IMR-90 (cell line): ENCODE measurements around the gene MTOR. TPM values are rescaled to one million over a fixed set of nuclear protein-coding genes. Genes with fewer than 3 reads are reported as not detected.

Source experiments
- ATAC-seq: fragments of 200-7000 bp; cut with Tn5 transposase; 2 replicates; pipeline ENCODE4 v1.9.1; 2020; ENCODE audit warnings: low read depth, mild to moderate bottlenecking, moderate library complexity
- BruUV-seq: library from RNA; stranded (reverse); fragments of 400-500 nt; replicated peaks from 2 replicates; lab custom pipeline; 2021; lab: Mats Ljungman, UMichigan
- CTCF ChIA-PET: fragments of 300-600 bp; formaldehyde crosslinking; extraction: SDS; loops from one replicate; lab custom pipeline; 2021; ENCODE audit warnings: antibody characterized with exemption; lab: Yijun Ruan, JAX
- POLR2A ChIA-PET: fragments of 300-600 bp; sonication (Branson Sonifier 250); formaldehyde crosslinking; loops from one replicate; lab custom pipeline; 2022; ENCODE audit warnings: antibody characterized with exemption; ENCODE audit not compliant: unreplicated experiment; lab: Charles Lee
- DNase-seq: peaks from one replicate; pipeline ENCODE4 v3.0.0; 2013
- H2AFZ ChIP-seq: replicated peaks from 2 replicates; pipeline ENCODE3; 2013; ENCODE audit warnings: low read length, mild to moderate bottlenecking; ENCODE audit not compliant: poor library complexity
- H2AK5ac ChIP-seq: 2 replicates; pipeline ENCODE4 v1.6.1; 2013; ENCODE audit warnings: low read depth, low read length, inconsistent platforms
- H2AK9ac ChIP-seq: replicated peaks from 2 replicates; pipeline ENCODE3; 2013; ENCODE audit warnings: mild to moderate bottlenecking, low read depth, low read length, moderate library complexity; ENCODE audit not compliant: poor library complexity
- H2BK120ac ChIP-seq: 2 replicates; pipeline ENCODE4 v1.6.1; 2013; ENCODE audit warnings: low read depth, low read length, inconsistent platforms
- H2BK15ac ChIP-seq: 3 replicates; pipeline ENCODE4 v1.6.1; 2013; ENCODE audit warnings: low read depth, low read length, inconsistent platforms
- H2BK20ac ChIP-seq: 2 replicates; pipeline ENCODE4 v1.6.1; 2013; ENCODE audit warnings: low read depth, mild to moderate bottlenecking, inconsistent platforms, low read length, moderate library complexity
- H2BK5ac ChIP-seq: 2 replicates; pipeline ENCODE4 v1.6.1; 2013; ENCODE audit warnings: mild to moderate bottlenecking, low read depth, low read length, inconsistent platforms; ENCODE audit not compliant: poor library complexity, severe bottlenecking
- H3K14ac ChIP-seq: replicated peaks from 2 replicates; pipeline ENCODE4 v1.6.1; 2013; ENCODE audit warnings: low read depth, low read length, inconsistent platforms
- H3K18ac ChIP-seq: 2 replicates; pipeline ENCODE4 v1.6.1; 2013; ENCODE audit warnings: low read depth, low read length, control low read depth
- H3K23ac ChIP-seq: 2 replicates; pipeline ENCODE4 v1.6.1; 2013; ENCODE audit warnings: low read depth, low read length, inconsistent platforms
- H3K27ac ChIP-seq: 2 replicates; pipeline ENCODE4 v1.5.1; 2013; ENCODE audit warnings: mild to moderate bottlenecking, control low read depth, low read length; ENCODE audit not compliant: insufficient read depth
- H3K27me3 ChIP-seq: 2 replicates; pipeline ENCODE4 v1.6.1; 2013; ENCODE audit warnings: low read length; ENCODE audit not compliant: control insufficient read depth, insufficient read depth
- H3K36me3 ChIP-seq: 2 replicates; pipeline ENCODE4 v1.6.1; 2013; ENCODE audit warnings: low read length, mixed read lengths; ENCODE audit not compliant: control insufficient read depth, insufficient read depth
- H3K4ac ChIP-seq: 2 replicates; pipeline ENCODE4 v1.6.1; 2013; ENCODE audit warnings: low read depth, low read length, inconsistent platforms
- H3K4me1 ChIP-seq: 2 replicates; pipeline ENCODE4 v1.6.1; 2013; ENCODE audit warnings: low read length, mixed read lengths; ENCODE audit not compliant: control insufficient read depth, insufficient read depth
- H3K4me2 ChIP-seq: 2 replicates; pipeline ENCODE4 v1.6.1; 2013; ENCODE audit warnings: low read depth, mild to moderate bottlenecking, control low read depth, low read length, moderate library complexity
- H3K4me3 ChIP-seq: 2 replicates; pipeline ENCODE4 v1.5.1; 2013; ENCODE audit warnings: low read depth, mild to moderate bottlenecking, control low read depth, low read length, moderate library complexity; ENCODE audit not compliant: insufficient read depth
- H3K56ac ChIP-seq: 2 replicates; pipeline ENCODE4 v1.6.1; 2013; ENCODE audit warnings: low read length, inconsistent platforms; ENCODE audit not compliant: insufficient read depth; ENCODE audit errors: extremely low read depth
- H3K79me1 ChIP-seq, 2 experiments: 2 replicates each; pipeline ENCODE4 v1.6.1; 2013; ENCODE audit warnings: low read length in 2 of 2, inconsistent platforms in 1 of 2, low read depth in 1 of 2
- H3K9ac ChIP-seq: 2 replicates; pipeline ENCODE4 v1.6.1; 2013; ENCODE audit warnings: low read depth, low read length, control low read depth
- H3K9me1 ChIP-seq: 2 replicates; pipeline ENCODE4 v1.6.1; 2013; ENCODE audit warnings: low read length, inconsistent platforms; ENCODE audit not compliant: insufficient read depth
- H3K9me3 ChIP-seq: 2 replicates; pipeline ENCODE4 v1.6.1; 2013; ENCODE audit warnings: low read length; ENCODE audit not compliant: control insufficient read depth, insufficient read depth
- H4K20me1 ChIP-seq: 2 replicates; pipeline ENCODE4 v1.6.1; 2013; ENCODE audit warnings: low read length, inconsistent platforms; ENCODE audit not compliant: insufficient read depth
- H4K5ac ChIP-seq: 2 replicates; pipeline ENCODE4 v1.6.1; 2013; ENCODE audit warnings: mild to moderate bottlenecking, low read depth, low read length, control low read depth
- H4K8ac ChIP-seq, 2 experiments: 2 replicates each; pipeline ENCODE4 v1.6.1; 2013; ENCODE audit warnings: low read depth in 2 of 2, low read length in 2 of 2, control low read depth in 1 of 2, inconsistent platforms in 1 of 2
- H4K91ac ChIP-seq: 2 replicates; pipeline ENCODE4 v1.6.1; 2013; ENCODE audit warnings: low read depth, low read length, inconsistent platforms; ENCODE audit not compliant: insufficient read depth
- BHLHE40 ChIP-seq: fragments of 150-350 bp; IDR thresholded peaks from 2 replicates; pipeline ENCODE4 v1.6.1; 2016; ENCODE audit warnings: mild to moderate bottlenecking, low read depth, low read length
- FOS ChIP-seq: fragments of 150-350 bp; IDR thresholded peaks from 2 replicates; pipeline ENCODE4 v1.6.1; 2016; ENCODE audit warnings: low read depth, low read length
- WGBS, 2 experiments: methylation state at CpG; one replicate each; pipeline versions ENCODE4 v1.1.5 to v1.1.7; 2013; ENCODE audit warnings: missing lambda C conversion rate in 2 of 2; ENCODE audit not compliant: insufficient read length in 1 of 2; ENCODE audit errors: extremely low coverage in 2 of 2; 5-methylcytosine and 5-hydroxymethylcytosine counted together
- dilution Hi-C: fragments of 300-500 bp; cut with HindIII; formaldehyde crosslinking; loops from one replicate; pipeline ENCODE4 v1.14.3; 2018; ENCODE audit warnings: low sequenced_read_pairs; ENCODE audit not compliant: unreplicated experiment
- in situ Hi-C: fragments of 300-500 bp; cut with MboI; formaldehyde crosslinking; loops from 3 replicates; pipeline ENCODE4 v1.14.3; 2019; ENCODE audit warnings: low sequenced_read_pairs, inconsistent platforms, mixed read lengths
- intact Hi-C: fragments of 100-400 bp; cut with micrococcal nuclease; formaldehyde crosslinking; loops from 2 replicates; pipeline ENCODE4 v1.10.0; 2022
- polyA plus RNA-seq, 3 experiments: library from polyadenylated mRNA; depleted of rRNA; stranded (reverse); fragments of >200 nt; gene quantifications; 2 replicates each; pipeline ENCODE4 v1.2.3, GENCODE V29; 2012; ENCODE audit warnings: low replicate concordance in 1 of 3
- total RNA-seq: library from RNA; depleted of rRNA; stranded (reverse); fragments of >200 nt; gene quantifications from 2 replicates; pipeline ENCODE4 v1.2.3, GENCODE V29; 2012
- TF ChIP-seq, protein P1 (sequence below): conservative IDR thresholded peaks from 2 replicates; pipeline ENCODE4 v1.5.1; 2012; ENCODE audit warnings: mild to moderate bottlenecking, low read depth, low read length, improper control_type of control experiment

MTOR gene
- total and polyA plus RNA-seq, 2 of the 4 experiments (the other 2 are of a cell fraction), result 19.2 to 36.7 TPM

DNA sequence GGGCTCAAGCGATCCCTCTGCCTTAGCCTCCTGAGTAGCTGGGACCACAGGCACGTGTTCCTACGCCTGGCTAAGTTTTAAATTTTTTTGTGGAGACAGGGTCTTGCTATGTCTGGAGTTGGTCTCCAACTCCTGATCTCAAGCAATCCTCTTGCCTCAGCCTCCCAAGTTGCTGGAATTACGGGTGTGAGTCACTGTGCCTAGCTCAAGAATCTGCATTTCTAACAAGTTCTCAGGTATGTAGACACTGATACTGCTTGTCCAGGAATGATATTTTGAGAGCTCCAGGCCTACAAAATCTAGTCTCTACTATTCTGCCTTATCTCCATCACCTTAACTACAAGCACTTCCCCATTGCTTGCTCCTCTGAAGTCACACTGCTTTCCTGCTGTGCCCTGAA is 50.9 kb downstream of the MTOR start:
- H3K9me3 ChIP-seq, result no peaks in the 10 kb centered on the region
- no peak for TF ChIP-seq BHLHE40
- TF ChIP-seq, protein P1, sequence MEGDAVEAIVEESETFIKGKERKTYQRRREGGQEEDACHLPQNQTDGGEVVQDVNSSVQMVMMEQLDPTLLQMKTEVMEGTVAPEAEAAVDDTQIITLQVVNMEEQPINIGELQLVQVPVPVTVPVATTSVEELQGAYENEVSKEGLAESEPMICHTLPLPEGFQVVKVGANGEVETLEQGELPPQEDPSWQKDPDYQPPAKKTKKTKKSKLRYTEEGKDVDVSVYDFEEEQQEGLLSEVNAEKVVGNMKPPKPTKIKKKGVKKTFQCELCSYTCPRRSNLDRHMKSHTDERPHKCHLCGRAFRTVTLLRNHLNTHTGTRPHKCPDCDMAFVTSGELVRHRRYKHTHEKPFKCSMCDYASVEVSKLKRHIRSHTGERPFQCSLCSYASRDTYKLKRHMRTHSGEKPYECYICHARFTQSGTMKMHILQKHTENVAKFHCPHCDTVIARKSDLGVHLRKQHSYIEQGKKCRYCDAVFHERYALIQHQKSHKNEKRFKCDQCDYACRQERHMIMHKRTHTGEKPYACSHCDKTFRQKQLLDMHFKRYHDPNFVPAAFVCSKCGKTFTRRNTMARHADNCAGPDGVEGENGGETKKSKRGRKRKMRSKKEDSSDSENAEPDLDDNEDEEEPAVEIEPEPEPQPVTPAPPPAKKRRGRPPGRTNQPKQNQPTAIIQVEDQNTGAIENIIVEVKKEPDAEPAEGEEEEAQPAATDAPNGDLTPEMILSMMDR, result no peak
- no peak for TF ChIP-seq FOS
- H3K23ac ChIP-seq, result no peak overlapping the region
- no peak overlapping the region for H3K4me3 ChIP-seq
- H3K36me3 ChIP-seq, result peaks cover 61% of the 10 kb centered on the region
- H3K9me1 ChIP-seq, result no peaks in the 10 kb centered on the region; the same call in 1 of the 2 replicates
- H2BK20ac ChIP-seq, result no peak overlapping the region
- H2AFZ ChIP-seq, result no peak overlapping the region
- DNase-seq (no peak), ATAC-seq (no peak)
- no peak overlapping the region for H3K4ac ChIP-seq
- H4K8ac ChIP-seq, result no peak overlapping the region
- no peaks in the 10 kb centered on the region for H3K27me3 ChIP-seq
- no peaks in the 10 kb centered on the region for H3K79me1 ChIP-seq
- H3K9ac ChIP-seq, result no peak overlapping the region
- no peak overlapping the region for H4K91ac ChIP-seq
- no peak overlapping the region for H2AK5ac ChIP-seq
- in situ Hi-C loops, result no loop called here
- CTCF ChIA-PET, result no interaction called here
- no peaks in the 10 kb centered on the region for H4K20me1 ChIP-seq
- no peak overlapping the region for H3K4me2 ChIP-seq
- no peak overlapping the region for H3K18ac ChIP-seq
- dilution Hi-C loops, result no loop called here
- no CpG with 5 or more reads among the region's 4 CpGs for WGBS, 2 experiments
- H3K14ac ChIP-seq, result no peak overlapping the region
- intact Hi-C loops, result no loop called here
- no peak overlapping the region for H2AK9ac ChIP-seq
- POLR2A ChIA-PET, result no interaction called here
- H3K4me1 ChIP-seq, result no peaks in the 10 kb centered on the region
- H2BK5ac ChIP-seq, result no peak overlapping the region
- no peak overlapping the region for H3K27ac ChIP-seq
- no peak overlapping the region for H2BK120ac ChIP-seq
- no peak overlapping the region for H3K56ac ChIP-seq
- no peak overlapping the region for H2BK15ac ChIP-seq
- H4K5ac ChIP-seq, result no peak overlapping the region
- no TSS peak for BruUV-seq
